NCI-H69 (cell line): ENCODE data around the gene ACSS3.
A peak's percentile ranks its signal among the peaks of the same experiment; 100 is the strongest.

Experiments
- DNase-seq: peaks from one replicate; lab custom pipeline; 2025; lab: John Stamatoyannopoulos, UW

ACSS3 gene

GRCh38 chr12:81296556-81297305, 218.9 kb downstream of the ACSS3 start:
- DNase-seq = peak; percentile 93

- no peak for DNase-seq
These were observed 219.7 kb downstream of the ACSS3 start for GRCh38 chr12:81297601-81298000.

- no peak for DNase-seq
These were observed 222.6 kb downstream of the ACSS3 start for GRCh38 chr12:81300454-81300853.

GRCh38 chr12:81303935-81304334, 226.1 kb downstream of the ACSS3 start:
- DNase-seq = no peak
